ENCODE measurements around the gene MGLL.

Gene MGLL

GRCh38 chr3:127677541-127678314 lies 144.6 kb downstream of the MGLL start:
- Histone ChIP-seq H3K27me3 (no peaks in the 10 kb centered on the region), H3K36me3 (peaks cover 91% of the 10 kb centered on the region), H3K9me3 (no peaks in the 10 kb centered on the region), H3K4me3 (ENCODE audit: low read depth in 1 of 2, low read length in 1 of 2) (peak overlapping the region; percentile 79 to 93), H3K27ac (peak overlapping the region; percentile 99), H3K4me1 (ENCODE audit: control insufficient read depth in 1 of 2, insufficient read depth in 1 of 2, low read depth in 1 of 2, low read length in 1 of 2) (peaks cover 87 to 94% of the 10 kb centered on the region in 2 experiments)
- TF ChIP-seq, protein P1, sequence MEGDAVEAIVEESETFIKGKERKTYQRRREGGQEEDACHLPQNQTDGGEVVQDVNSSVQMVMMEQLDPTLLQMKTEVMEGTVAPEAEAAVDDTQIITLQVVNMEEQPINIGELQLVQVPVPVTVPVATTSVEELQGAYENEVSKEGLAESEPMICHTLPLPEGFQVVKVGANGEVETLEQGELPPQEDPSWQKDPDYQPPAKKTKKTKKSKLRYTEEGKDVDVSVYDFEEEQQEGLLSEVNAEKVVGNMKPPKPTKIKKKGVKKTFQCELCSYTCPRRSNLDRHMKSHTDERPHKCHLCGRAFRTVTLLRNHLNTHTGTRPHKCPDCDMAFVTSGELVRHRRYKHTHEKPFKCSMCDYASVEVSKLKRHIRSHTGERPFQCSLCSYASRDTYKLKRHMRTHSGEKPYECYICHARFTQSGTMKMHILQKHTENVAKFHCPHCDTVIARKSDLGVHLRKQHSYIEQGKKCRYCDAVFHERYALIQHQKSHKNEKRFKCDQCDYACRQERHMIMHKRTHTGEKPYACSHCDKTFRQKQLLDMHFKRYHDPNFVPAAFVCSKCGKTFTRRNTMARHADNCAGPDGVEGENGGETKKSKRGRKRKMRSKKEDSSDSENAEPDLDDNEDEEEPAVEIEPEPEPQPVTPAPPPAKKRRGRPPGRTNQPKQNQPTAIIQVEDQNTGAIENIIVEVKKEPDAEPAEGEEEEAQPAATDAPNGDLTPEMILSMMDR (IDR thresholded peaks at IDR 0.05): no peak

GRCh38 chr3:127676921-127677351 lies 145.4 kb downstream of the MGLL start:
- Histone ChIP-seq H3K27me3 (no peaks in the 10 kb centered on the region), H3K4me1 (ENCODE audit: control insufficient read depth in 1 of 2, insufficient read depth in 1 of 2, low read depth in 1 of 2, low read length in 1 of 2) (peaks cover 82 to 89% of the 10 kb centered on the region in 2 experiments), H3K4me3 (ENCODE audit: low read depth in 1 of 2, low read length in 1 of 2) (peak overlapping the region; percentile 79 to 93), H3K36me3 (peaks cover 83% of the 10 kb centered on the region), H3K9me3 (no peaks in the 10 kb centered on the region), H3K27ac (peak overlapping the region; percentile 99)
- TF ChIP-seq, protein P1 (IDR thresholded peaks at IDR 0.05): no peak

GRCh38 chr3:127676456-127676855 lies 145.9 kb downstream of the MGLL start:
- Histone ChIP-seq H3K27ac (peak overlapping the region; percentile 99), H3K4me3 (ENCODE audit: low read depth in 1 of 2, low read length in 1 of 2) (peak overlapping the region; percentile 79 to 93), H3K36me3 (peaks cover 78% of the 10 kb centered on the region), H3K4me1 (ENCODE audit: control insufficient read depth in 1 of 2, insufficient read depth in 1 of 2, low read depth in 1 of 2, low read length in 1 of 2) (peaks cover 82 to 89% of the 10 kb centered on the region in 2 experiments), H3K9me3 (no peaks in the 10 kb centered on the region), H3K27me3 (no peaks in the 10 kb centered on the region)
- TF ChIP-seq, protein P1 (IDR thresholded peaks at IDR 0.05): no peak

DNA sequence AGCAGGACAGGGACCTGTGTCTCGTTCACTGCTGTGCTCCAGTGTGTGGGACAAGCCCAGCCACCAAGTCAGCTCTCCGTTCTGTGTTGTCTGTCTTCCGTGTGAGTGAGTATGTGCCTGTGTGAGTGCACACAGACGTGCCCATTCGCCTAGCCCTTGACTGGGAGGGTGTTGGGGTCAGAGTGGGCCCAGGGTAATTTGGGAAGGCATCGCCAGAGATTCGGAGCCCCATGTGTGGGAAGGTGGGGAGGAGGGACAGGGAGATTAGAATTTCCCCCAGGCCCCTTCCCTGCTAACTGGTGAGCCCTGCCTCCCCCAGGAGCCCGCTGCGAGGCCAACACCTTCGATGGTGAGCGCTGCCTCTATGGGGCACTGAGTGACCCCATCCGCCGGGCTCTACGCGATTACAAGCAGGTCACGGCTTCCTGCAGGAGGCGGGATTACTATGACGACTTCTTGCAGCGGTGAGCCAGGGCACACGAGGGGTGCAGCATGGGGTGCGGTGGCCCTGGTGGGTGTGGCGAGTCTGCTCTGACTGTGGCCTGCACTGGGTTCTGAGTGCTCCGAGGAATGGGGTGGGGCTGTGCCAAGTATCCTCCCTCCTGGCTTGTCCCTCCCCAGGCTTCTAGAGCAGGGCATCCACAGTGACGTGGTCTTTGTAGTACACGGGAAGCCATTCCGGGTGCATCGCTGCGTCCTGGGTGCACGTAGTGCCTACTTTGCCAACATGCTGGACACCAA lies 146.5 kb downstream of the MGLL start:
- Histone ChIP-seq H3K27me3 (no peaks in the 10 kb centered on the region), H3K4me1 (ENCODE audit: control insufficient read depth in 1 of 2, insufficient read depth in 1 of 2, low read depth in 1 of 2, low read length in 1 of 2) (peaks cover 80 to 87% of the 10 kb centered on the region in 2 experiments), H3K9me3 (no peaks in the 10 kb centered on the region), H3K27ac (peak overlapping the region; percentile 99), H3K36me3 (peaks cover 72% of the 10 kb centered on the region), H3K4me3 (ENCODE audit: low read depth in 1 of 2, low read length in 1 of 2) (peak overlapping the region; percentile 79 to 93)
- TF ChIP-seq, protein P1 (IDR thresholded peaks at IDR 0.05): no peak

GRCh38 chr3:127674790-127675189 lies 147.5 kb downstream of the MGLL start:
- peak overlapping the region; percentile 79 to 93 for H3K4me3 ChIP-seq (ENCODE audit: low read depth in 1 of 2, low read length in 1 of 2)
- peaks cover 70 to 77% of the 10 kb centered on the region in 2 experiments for H3K4me1 ChIP-seq (ENCODE audit: control insufficient read depth in 1 of 2, insufficient read depth in 1 of 2, low read depth in 1 of 2, low read length in 1 of 2)
- no peaks in the 10 kb centered on the region for H3K9me3 ChIP-seq
- TF ChIP-seq, protein P1 (IDR thresholded peaks at IDR 0.05): no peak
- H3K27ac ChIP-seq: peak overlapping the region; percentile 99
- no peaks in the 10 kb centered on the region for H3K27me3 ChIP-seq
- H3K36me3 ChIP-seq: peaks cover 62% of the 10 kb centered on the region
